Naive thymus-derived CD4-positive, alpha-beta T cell (primary cell): ENCODE measurements around the gene CCDC33. TPM values are rescaled to one million over a fixed set of nuclear protein-coding genes. Genes with fewer than 3 reads are reported as not detected.

Experiments
- ATAC-seq: fragments of 150-1000 bp; cut with Tn5 transposase; 2 replicates; pipeline ENCODE4 v1.10.0; 2021; ENCODE audit warnings: mild to moderate bottlenecking, moderate library complexity
- CTCF ChIA-PET: fragments of 350-600 bp; sonication (Branson Sonifier 250); formaldehyde crosslinking; loops from one replicate; lab custom pipeline; 2021; ENCODE audit warnings: antibody characterized with exemption; lab: Charles Lee
- POLR2A ChIA-PET: fragments of 350-600 bp; sonication (Branson Sonifier 250); formaldehyde crosslinking; loops from one replicate; lab custom pipeline; 2021; ENCODE audit warnings: antibody characterized with exemption, inconsistent platforms; lab: Charles Lee
- DNase-seq, 9 donors: peaks; one replicate each; pipeline versions ENCODE4 v3.0.0 to v3.0.0-alpha.2; 2020 to 2022; ENCODE audit warnings: mixed read lengths in 1 of 9
- H3K27ac ChIP-seq: one replicate; pipeline ENCODE4 v1.7.0; 2013; ENCODE audit warnings: mild to moderate bottlenecking, low read depth, low read length, moderate library complexity
- H3K27me3 ChIP-seq, 2 donors: one replicate each; pipeline ENCODE4 v1.7.0; 2013; ENCODE audit warnings: low read length in 2 of 2, mild to moderate bottlenecking in 2 of 2, moderate library complexity in 2 of 2; ENCODE audit not compliant: control insufficient read depth in 2 of 2, insufficient read depth in 2 of 2
- H3K36me3 ChIP-seq, 3 experiments: 1 replicate in 2 of 3; 2 replicates in 1 of 3; pipeline ENCODE4 v1.7.0; 2013; ENCODE audit warnings: low read length in 3 of 3, mild to moderate bottlenecking in 3 of 3, moderate library complexity in 1 of 3; ENCODE audit not compliant: insufficient read depth in 3 of 3, control insufficient read depth in 2 of 3
- H3K4me1 ChIP-seq, 2 donors: one replicate each; pipeline ENCODE4 v1.7.0; 2013; ENCODE audit warnings: low read length in 2 of 2, mild to moderate bottlenecking in 2 of 2, moderate library complexity in 1 of 2; ENCODE audit not compliant: control insufficient read depth in 2 of 2, insufficient read depth in 2 of 2
- H3K4me3 ChIP-seq: 2 replicates; pipeline ENCODE4 v1.7.0; 2013; ENCODE audit warnings: mild to moderate bottlenecking, low read length
- H3K9me3 ChIP-seq, 3 experiments: 1 replicate in 2 of 3; 2 replicates in 1 of 3; pipeline ENCODE4 v1.7.0; 2013; ENCODE audit warnings: low read length in 3 of 3; ENCODE audit not compliant: control insufficient read depth in 2 of 3
- H3K27ac Mint-ChIP-seq, 9 donors: one replicate each; pipeline ENCODE4 v1.8.0; 2020 to 2022; ENCODE audit warnings: mixed read lengths in 9 of 9, mild to moderate bottlenecking in 8 of 9, moderate library complexity in 5 of 9, inconsistent platforms in 2 of 9
- H3K27me3 Mint-ChIP-seq, 5 donors: one replicate each; pipeline ENCODE4 v1.8.0; 2021 to 2022; ENCODE audit warnings: mixed read lengths in 5 of 5, mild to moderate bottlenecking in 1 of 5
- H3K36me3 Mint-ChIP-seq, 5 donors: one replicate each; pipeline ENCODE4 v1.8.0; 2020 to 2022; ENCODE audit warnings: mixed read lengths in 5 of 5, mild to moderate bottlenecking in 3 of 5, inconsistent platforms in 1 of 5
- H3K4me1 Mint-ChIP-seq, 7 donors: one replicate each; pipeline ENCODE4 v1.8.0; 2020 to 2022; ENCODE audit warnings: mixed read lengths in 7 of 7, mild to moderate bottlenecking in 3 of 7, inconsistent platforms in 1 of 7
- H3K4me3 Mint-ChIP-seq, 10 donors: one replicate each; pipeline ENCODE4 v1.8.0; 2020 to 2022; ENCODE audit warnings: mild to moderate bottlenecking in 10 of 10, mixed read lengths in 10 of 10, moderate library complexity in 6 of 10, inconsistent platforms in 2 of 10
- H3K9me3 Mint-ChIP-seq, 11 donors: one replicate each; pipeline ENCODE4 v1.8.0; 2020 to 2022; ENCODE audit warnings: mixed read lengths in 11 of 11, mild to moderate bottlenecking in 4 of 11, inconsistent platforms in 1 of 11, moderate library complexity in 1 of 11
- intact Hi-C, 2 donors: fragments of 100-400 bp; cut with micrococcal nuclease; formaldehyde crosslinking; loops; one replicate each; pipeline ENCODE4 v1.15.1; 2023
- polyA plus RNA-seq, 2 donors: library from polyadenylated mRNA; unstranded; fragments of 300-500 nt; fragmentation: Illumina TruSeq; gene quantifications; one replicate each; pipeline ENCODE4 v1.2.3, GENCODE V29; 2021
- total RNA-seq, 6 experiments: library from RNA in 5 of 6; stranded (reverse) in 5 of 6; gene quantifications; 1 replicate in 5 of 6; 2 replicates in 1 of 6; pipeline ENCODE4 v1.2.3 and lab custom pipeline; 2021 to 2026

The CCDC33 gene
- total and polyA plus RNA-seq, 7 experiments from 2014 or later, result not detected

DNA sequence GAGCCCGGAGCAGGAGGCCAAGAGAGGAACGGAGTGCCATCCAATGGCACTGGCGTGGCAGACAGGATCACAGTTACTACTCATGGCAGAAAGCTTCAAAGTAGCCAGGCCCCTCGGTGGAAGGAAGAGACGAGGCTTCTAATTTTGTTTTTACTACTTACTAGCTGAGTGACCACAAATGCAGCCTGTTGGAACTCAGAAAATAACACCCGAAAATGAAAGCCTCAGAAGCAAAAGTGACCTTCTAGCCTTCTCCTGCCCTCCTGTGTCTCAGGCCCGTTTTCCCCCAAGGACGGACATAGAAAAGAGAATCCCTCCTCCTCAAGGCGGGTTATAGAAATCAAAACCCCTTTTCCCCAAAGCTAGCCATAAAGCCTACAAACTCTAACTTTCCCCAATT lies 23.6 kb upstream of the CCDC33 start:
- CTCF ChIA-PET, result no interaction called here
- Mint-ChIP-seq H3K4me1 (peaks cover 0 to 1% (median 0%) of the 10 kb centered on the region in 7 donors), H3K27ac (no peak overlapping the region), H3K4me3 (no peak overlapping the region), H3K36me3 (peaks cover 0 to 3% (median 0%) of the 10 kb centered on the region in 5 donors), H3K9me3 (peaks cover 0 to 4% (median 0%) of the 10 kb centered on the region in 11 donors), H3K27me3 (peaks cover 0 to 12% (median 5%) of the 10 kb centered on the region in 5 donors)
- Histone ChIP-seq H3K36me3 (no peaks in the 10 kb centered on the region), H3K27ac (no peak overlapping the region), H3K27me3 (no peaks in the 10 kb centered on the region), H3K4me3 (no peak overlapping the region), H3K9me3 (no peaks in the 10 kb centered on the region), H3K4me1 (no peaks in the 10 kb centered on the region)
- ATAC-seq (no peak), DNase-seq (no peak)
- POLR2A ChIA-PET, result no interaction called here
- intact Hi-C loops, result no loop called here

DNA sequence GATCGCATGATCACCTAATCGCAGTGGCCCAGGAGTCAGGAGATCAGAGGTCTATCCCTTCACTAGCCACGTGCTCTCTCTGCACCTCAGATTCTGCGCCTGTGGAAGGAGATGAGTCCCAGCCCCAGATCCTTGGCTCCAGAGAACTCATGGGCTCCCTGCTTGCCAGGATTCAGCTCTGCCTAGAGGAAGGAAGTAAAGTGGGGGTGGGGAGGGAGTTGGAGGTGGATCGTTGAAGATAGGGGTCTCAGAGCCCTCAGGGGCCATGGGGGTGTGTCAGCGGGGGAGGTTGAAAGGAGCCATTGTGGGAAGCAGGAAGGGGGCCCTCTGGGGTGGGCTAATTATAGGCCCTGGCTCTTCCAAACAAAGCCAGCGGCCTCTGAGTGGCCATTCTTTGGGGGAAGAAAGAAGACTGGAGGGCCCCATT lies 22.3 kb upstream of the CCDC33 start:
- no peak overlapping the region for H3K27ac Mint-ChIP-seq
- no peak for ATAC-seq
- peaks cover 0 to 1% (median 0%) of the 10 kb centered on the region in 7 donors for H3K4me1 Mint-ChIP-seq
- H3K36me3 ChIP-seq, result no peaks in the 10 kb centered on the region
- CTCF ChIA-PET, result no interaction called here
- no peak overlapping the region for H3K27ac ChIP-seq
- no peak overlapping the region for H3K4me3 Mint-ChIP-seq
- H3K27me3 Mint-ChIP-seq, result peaks cover 0 to 7% (median 5%) of the 10 kb centered on the region in 5 donors
- no peaks in the 10 kb centered on the region for H3K27me3 ChIP-seq
- intact Hi-C loops, result no loop called here
- no peaks in the 10 kb centered on the region for H3K4me1 ChIP-seq
- peaks cover 0 to 3% (median 0%) of the 10 kb centered on the region in 5 donors for H3K36me3 Mint-ChIP-seq
- H3K4me3 ChIP-seq, result no peak overlapping the region
- peaks cover 0 to 4% (median 0%) of the 10 kb centered on the region in 11 donors for H3K9me3 Mint-ChIP-seq
- H3K9me3 ChIP-seq, result no peaks in the 10 kb centered on the region
- POLR2A ChIA-PET, result no interaction called here
- no peak for DNase-seq

DNA sequence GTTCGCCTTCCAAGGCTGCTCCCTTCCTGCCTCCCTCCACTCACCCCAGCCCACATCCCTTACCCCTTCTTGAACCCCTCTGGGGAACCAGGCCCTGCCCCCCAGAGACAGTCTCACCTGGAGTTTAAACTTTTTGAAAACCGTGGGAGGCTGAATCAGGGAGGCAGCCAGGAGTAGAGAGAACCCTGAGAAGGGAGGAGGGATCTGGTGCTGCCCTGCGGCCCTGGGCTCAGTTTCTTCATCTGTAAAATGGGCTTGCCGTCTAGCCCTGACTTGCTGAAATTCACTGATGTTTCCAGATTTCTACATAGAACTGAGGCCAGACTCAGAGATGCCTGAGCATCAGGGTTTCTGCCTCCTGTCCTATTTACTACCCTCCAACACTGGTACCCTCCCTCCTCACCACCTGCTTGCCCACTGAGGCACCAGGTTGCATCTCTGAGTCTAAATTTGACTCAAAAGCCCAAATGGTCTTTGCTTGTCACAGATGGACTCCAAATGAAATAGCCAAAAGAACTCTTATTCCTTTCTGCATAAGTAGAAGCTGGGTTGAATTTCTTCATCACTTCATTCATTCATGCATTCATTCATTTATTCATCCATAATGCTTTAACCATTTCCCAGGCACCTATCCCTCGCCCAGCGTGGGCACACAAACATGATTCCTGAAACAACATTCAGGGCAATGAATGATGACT lies 21.7 kb upstream of the CCDC33 start:
- Mint-ChIP-seq H3K36me3 (peaks cover 0 to 3% (median 0%) of the 10 kb centered on the region in 5 donors), H3K4me1 (peaks cover 0 to 1% (median 0%) of the 10 kb centered on the region in 7 donors), H3K4me3 (no peak overlapping the region), H3K27me3 (peaks cover 2 to 10% (median 5%) of the 10 kb centered on the region in 5 donors), H3K27ac (no peak overlapping the region), H3K9me3 (peaks cover 0 to 4% (median 0%) of the 10 kb centered on the region in 11 donors)
- H3K4me1 ChIP-seq, result no peaks in the 10 kb centered on the region
- H3K4me3 ChIP-seq, result no peak overlapping the region
- H3K27ac ChIP-seq, result no peak overlapping the region
- intact Hi-C loops, result no loop called here
- H3K9me3 ChIP-seq, result no peaks in the 10 kb centered on the region
- no peak for DNase-seq
- H3K36me3 ChIP-seq, result no peaks in the 10 kb centered on the region
- no peak for ATAC-seq
- POLR2A ChIA-PET, result no interaction called here
- H3K27me3 ChIP-seq, result no peaks in the 10 kb centered on the region
- CTCF ChIA-PET, result no interaction called here

DNA sequence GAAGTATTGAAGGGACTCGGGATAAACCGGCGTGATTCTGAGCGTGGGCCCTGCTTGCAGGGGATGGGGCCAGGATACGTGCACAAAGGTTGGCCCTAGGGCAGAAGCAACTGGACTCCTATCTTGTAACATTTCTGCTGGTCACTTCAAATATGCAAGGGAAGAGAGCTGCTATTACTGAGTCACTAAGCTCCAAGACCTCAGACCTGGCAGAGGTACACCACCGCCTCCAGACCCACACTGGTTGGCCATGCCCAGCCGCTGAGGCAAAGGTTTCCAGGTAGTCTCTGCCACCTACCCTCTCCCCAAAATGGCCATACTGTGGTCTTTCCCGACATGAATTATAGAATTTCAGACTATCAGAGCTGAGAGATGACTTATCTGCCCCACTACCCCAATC lies 20.2 kb upstream of the CCDC33 start:
- peaks cover 0 to 4% (median 0%) of the 10 kb centered on the region in 11 donors for H3K9me3 Mint-ChIP-seq
- no peak overlapping the region for H3K4me3 Mint-ChIP-seq
- H3K27ac ChIP-seq, result no peak overlapping the region
- POLR2A ChIA-PET, result no interaction called here
- no peaks in the 10 kb centered on the region for H3K4me1 ChIP-seq
- peaks cover 5 to 15% (median 12%) of the 10 kb centered on the region in 5 donors for H3K27me3 Mint-ChIP-seq
- H3K36me3 ChIP-seq, result no peaks in the 10 kb centered on the region
- H3K4me1 Mint-ChIP-seq, result peaks cover 0 to 1% (median 0%) of the 10 kb centered on the region in 7 donors
- H3K36me3 Mint-ChIP-seq, result peaks cover 0 to 3% (median 0%) of the 10 kb centered on the region in 5 donors
- ATAC-seq (no peak), DNase-seq (no peak)
- H3K27me3 ChIP-seq, result no peaks in the 10 kb centered on the region
- H3K4me3 ChIP-seq, result no peak overlapping the region
- no peaks in the 10 kb centered on the region for H3K9me3 ChIP-seq
- no peak overlapping the region for H3K27ac Mint-ChIP-seq
- intact Hi-C loops, result no loop called here
- CTCF ChIA-PET, result no interaction called here

DNA sequence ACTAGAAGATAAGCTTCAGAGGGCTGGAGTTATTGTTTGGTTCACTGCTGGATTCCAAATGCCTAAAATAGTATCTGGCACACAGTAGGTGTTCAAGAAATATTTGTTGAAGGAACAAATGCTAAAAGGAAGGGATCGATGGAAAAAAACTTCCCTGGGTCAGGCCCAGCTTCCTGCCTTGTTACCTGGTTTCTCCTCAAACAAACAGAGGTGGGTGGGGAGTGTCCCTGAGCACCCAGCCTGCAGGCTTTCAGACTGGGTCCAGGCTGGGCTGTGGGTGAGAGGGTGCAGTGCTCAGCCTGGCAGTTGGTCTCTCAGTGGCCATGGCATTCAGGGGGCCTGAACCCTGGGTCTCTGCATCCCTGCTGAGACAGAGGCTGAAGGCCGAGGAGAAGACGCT lies 19.2 kb upstream of the CCDC33 start:
- ChIA-PET POLR2A (no interaction called here), CTCF (no interaction called here)
- no peaks in the 10 kb centered on the region for H3K27me3 ChIP-seq
- H3K36me3 ChIP-seq, result no peaks in the 10 kb centered on the region
- no peaks in the 10 kb centered on the region for H3K4me1 ChIP-seq
- no peaks in the 10 kb centered on the region for H3K9me3 ChIP-seq
- H3K27ac Mint-ChIP-seq, result no peak overlapping the region
- no peak overlapping the region for H3K4me3 Mint-ChIP-seq
- H3K4me1 Mint-ChIP-seq, result no peaks in the 10 kb centered on the region
- intact Hi-C loops, result no loop called here
- H3K27ac ChIP-seq, result no peak overlapping the region
- DNase-seq (no peak), ATAC-seq (no peak)
- no peaks in the 10 kb centered on the region for H3K9me3 Mint-ChIP-seq
- peaks cover 7 to 15% (median 13%) of the 10 kb centered on the region in 5 donors for H3K27me3 Mint-ChIP-seq
- no peak overlapping the region for H3K4me3 ChIP-seq
- H3K36me3 Mint-ChIP-seq, result no peaks in the 10 kb centered on the region

DNA sequence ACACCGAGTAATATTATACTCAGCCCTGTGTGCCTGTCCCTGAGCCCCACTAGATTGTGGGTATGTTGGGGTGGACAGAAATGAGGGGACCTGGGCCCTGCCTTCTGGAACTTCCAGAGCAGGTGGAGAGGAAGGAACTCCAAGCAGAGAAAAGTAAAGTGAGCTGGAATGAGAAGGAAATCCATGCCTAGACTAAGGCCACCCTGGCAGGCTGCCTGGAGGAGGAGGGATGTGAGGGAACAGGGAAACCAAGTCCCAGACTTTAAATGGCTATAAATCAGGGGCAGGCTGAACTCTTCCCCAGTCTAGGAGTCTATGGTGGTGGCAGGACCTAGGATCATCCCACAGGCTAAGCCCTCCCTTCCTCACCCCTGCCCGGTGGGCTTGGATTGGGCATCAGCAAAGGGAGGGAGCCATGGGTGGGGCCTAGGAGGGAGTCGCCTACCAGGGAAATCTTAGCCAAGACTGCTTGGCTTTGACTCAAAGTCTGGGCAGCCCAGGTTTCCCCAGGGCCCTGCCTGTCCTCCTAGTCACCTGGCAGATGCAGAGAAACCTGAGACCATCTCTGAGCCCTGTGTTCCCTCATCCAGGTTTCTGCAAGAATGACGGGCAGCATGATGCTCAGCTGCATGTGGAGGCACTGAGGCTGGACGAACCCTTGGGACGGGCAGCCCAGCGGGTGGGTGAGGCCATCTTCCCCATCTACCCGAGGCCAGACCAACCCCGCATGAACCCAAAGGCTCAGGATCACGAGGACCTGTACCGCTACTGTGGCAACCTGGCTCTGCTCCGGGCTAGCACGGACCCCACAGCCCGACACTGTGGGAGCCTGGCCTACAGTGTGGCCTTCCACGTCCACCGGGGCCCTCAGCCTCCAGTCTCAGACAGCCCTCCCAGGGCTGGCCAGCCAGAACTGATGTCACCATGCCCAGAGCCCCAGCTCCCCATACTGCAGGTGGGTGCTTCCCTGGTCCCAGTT lies 17.9 kb upstream of the CCDC33 start:
- H3K4me1 ChIP-seq, result no peaks in the 10 kb centered on the region
- H3K27me3 Mint-ChIP-seq, result peaks cover 7 to 24% (median 15%) of the 10 kb centered on the region in 5 donors

More for the DNA sequence above, 17.9 kb upstream of the CCDC33 start:
- no peaks in the 10 kb centered on the region for H3K36me3 Mint-ChIP-seq
- POLR2A ChIA-PET, result no interaction called here
- H3K9me3 Mint-ChIP-seq, result no peaks in the 10 kb centered on the region
- DNase-seq, result no peak
- H3K4me3 ChIP-seq, result no peak overlapping the region
- no peaks in the 10 kb centered on the region for H3K27me3 ChIP-seq
- H3K36me3 ChIP-seq, result no peaks in the 10 kb centered on the region
- H3K4me3 Mint-ChIP-seq, result no peak overlapping the region
- no peak overlapping the region for H3K27ac Mint-ChIP-seq
- H3K9me3 ChIP-seq, result no peaks in the 10 kb centered on the region
- H3K4me1 Mint-ChIP-seq, result peaks cover 0 to 4% (median 0%) of the 10 kb centered on the region in 7 donors
- CTCF ChIA-PET, result no interaction called here
- H3K27ac ChIP-seq, result no peak overlapping the region
- no peak for ATAC-seq
- intact Hi-C loops, result no loop called here
